Adipocyte (in vitro differentiated cells): ENCODE measurements around the gene PDE7B.

Experiments used
- DNase-seq: peaks from one replicate; pipeline ENCODE4 v3.0.0-alpha.2; 2015; ENCODE audit warnings: low read depth
- H3K27me3 ChIP-seq: replicated peaks from 2 replicates; pipeline ENCODE4 v1.7.0; 2013; ENCODE audit warnings: mild to moderate bottlenecking, low read length, moderate library complexity; ENCODE audit not compliant: control insufficient read depth, insufficient read depth
- H3K36me3 ChIP-seq: 2 replicates; pipeline ENCODE4 v1.7.0; 2013; ENCODE audit warnings: low read length, mild to moderate bottlenecking, moderate library complexity; ENCODE audit not compliant: control insufficient read depth, insufficient read depth, severe bottlenecking
- H3K4me1 ChIP-seq: 2 replicates; pipeline ENCODE4 v1.7.0; 2013; ENCODE audit warnings: mild to moderate bottlenecking, low read length, moderate library complexity; ENCODE audit not compliant: control insufficient read depth, insufficient read depth
- H3K4me3 ChIP-seq: 2 replicates; pipeline ENCODE4 v1.7.0; 2013; ENCODE audit warnings: mild to moderate bottlenecking, low read length, moderate library complexity
- H3K9ac ChIP-seq: 2 replicates; pipeline ENCODE4 v1.7.0; 2013; ENCODE audit warnings: mild to moderate bottlenecking, low read length, moderate library complexity
- H3K9me3 ChIP-seq: 2 replicates; pipeline ENCODE4 v1.7.0; 2013; ENCODE audit warnings: mild to moderate bottlenecking, low read length, moderate library complexity; ENCODE audit not compliant: control insufficient read depth

The PDE7B gene

GRCh38 chr6:136060052-136060451, 208.6 kb downstream of the PDE7B start:
- H3K9ac ChIP-seq, result no peak overlapping the region

GRCh38 chr6:136060759-136061158, 209.3 kb downstream of the PDE7B start:
- Histone ChIP-seq H3K27me3 (no peaks in the 10 kb centered on the region), H3K4me3 (no peak overlapping the region), H3K9me3 (no peaks in the 10 kb centered on the region), H3K9ac (no peak overlapping the region), H3K4me1 (peaks cover 29% of the 10 kb centered on the region), H3K36me3 (no peaks in the 10 kb centered on the region)
- DNase-seq, result no peak

More at GRCh38 chr6:136060052-136060451, 208.6 kb downstream of the PDE7B start:
- no peak overlapping the region for H3K4me3 ChIP-seq
- DNase-seq, result no peak
- H3K4me1 ChIP-seq, result peaks cover 27% of the 10 kb centered on the region
- H3K9me3 ChIP-seq, result no peaks in the 10 kb centered on the region
- H3K36me3 ChIP-seq, result no peaks in the 10 kb centered on the region
- H3K27me3 ChIP-seq, result no peaks in the 10 kb centered on the region

GRCh38 chr6:136061701-136062100, 210.2 kb downstream of the PDE7B start:
- H3K4me3 ChIP-seq, result no peak overlapping the region
- DNase-seq, result no peak
- H3K4me1 ChIP-seq, result peaks cover 35% of the 10 kb centered on the region
- H3K36me3 ChIP-seq, result no peaks in the 10 kb centered on the region
- H3K9me3 ChIP-seq, result no peaks in the 10 kb centered on the region
- no peak overlapping the region for H3K9ac ChIP-seq
- H3K27me3 ChIP-seq, result no peaks in the 10 kb centered on the region

GRCh38 chr6:136063096-136063495, 211.6 kb downstream of the PDE7B start:
- DNase-seq, result no peak
- Histone ChIP-seq H3K9ac (no peak overlapping the region), H3K27me3 (no peaks in the 10 kb centered on the region), H3K4me1 (peaks cover 43% of the 10 kb centered on the region), H3K9me3 (no peaks in the 10 kb centered on the region), H3K4me3 (no peak overlapping the region), H3K36me3 (no peaks in the 10 kb centered on the region)

- Histone ChIP-seq H3K4me1 (peaks cover 36% of the 10 kb centered on the region), H3K4me3 (no peak overlapping the region), H3K36me3 (no peaks in the 10 kb centered on the region), H3K9me3 (no peaks in the 10 kb centered on the region), H3K27me3 (no peaks in the 10 kb centered on the region), H3K9ac (no peak overlapping the region)
- peak; percentile 39 for DNase-seq
Measured at GRCh38 chr6:136066005-136066404, 214.5 kb downstream of the PDE7B start.

GRCh38 chr6:136067731-136068341, 216.3 kb downstream of the PDE7B start:
- Histone ChIP-seq H3K27me3 (no peaks in the 10 kb centered on the region), H3K4me1 (peaks cover 33% of the 10 kb centered on the region), H3K9me3 (no peaks in the 10 kb centered on the region), H3K36me3 (no peaks in the 10 kb centered on the region), H3K4me3 (no peak overlapping the region), H3K9ac (no peak overlapping the region)
- DNase-seq, result no peak

- H3K4me1 ChIP-seq, result peaks cover 39% of the 10 kb centered on the region
- peak overlapping the region; percentile 44 for H3K4me3 ChIP-seq
- H3K36me3 ChIP-seq, result no peaks in the 10 kb centered on the region
- H3K27me3 ChIP-seq, result no peaks in the 10 kb centered on the region
- peak; percentile 70 for DNase-seq
- H3K9ac ChIP-seq, result peak overlapping the region; percentile 84
- H3K9me3 ChIP-seq, result no peaks in the 10 kb centered on the region
Measured at GRCh38 chr6:136069119-136069518, 217.6 kb downstream of the PDE7B start.

- Histone ChIP-seq H3K36me3 (no peaks in the 10 kb centered on the region), H3K9ac (no peak overlapping the region), H3K4me1 (peaks cover 38% of the 10 kb centered on the region), H3K27me3 (no peaks in the 10 kb centered on the region), H3K9me3 (no peaks in the 10 kb centered on the region), H3K4me3 (no peak overlapping the region)
- DNase-seq, result no peak
Measured at GRCh38 chr6:136070815-136071214, 219.3 kb downstream of the PDE7B start.

- Histone ChIP-seq H3K36me3 (no peaks in the 10 kb centered on the region), H3K9ac (no peak overlapping the region), H3K4me3 (no peak overlapping the region), H3K27me3 (no peaks in the 10 kb centered on the region), H3K4me1 (peaks cover 46% of the 10 kb centered on the region), H3K9me3 (no peaks in the 10 kb centered on the region)
- no peak for DNase-seq
Measured at GRCh38 chr6:136072691-136073090, 221.2 kb downstream of the PDE7B start.

GRCh38 chr6:136073216-136073615, 221.7 kb downstream of the PDE7B start:
- Histone ChIP-seq H3K27me3 (no peaks in the 10 kb centered on the region), H3K9me3 (no peaks in the 10 kb centered on the region), H3K36me3 (no peaks in the 10 kb centered on the region), H3K9ac (peak overlapping the region; percentile 1), H3K4me3 (no peak overlapping the region), H3K4me1 (peaks cover 47% of the 10 kb centered on the region)
- DNase-seq, result no peak

- Histone ChIP-seq H3K4me1 (peaks cover 54% of the 10 kb centered on the region), H3K9me3 (no peaks in the 10 kb centered on the region), H3K4me3 (peak overlapping the region; percentile 31), H3K9ac (peak overlapping the region; percentile 55), H3K27me3 (no peaks in the 10 kb centered on the region), H3K36me3 (no peaks in the 10 kb centered on the region)
- no peak for DNase-seq
Measured at GRCh38 chr6:136076496-136076895, 225.0 kb downstream of the PDE7B start.
